Measurements from ENCODE around the gene TEX11. TPM values are rescaled to one million over a fixed set of nuclear protein-coding genes. Genes with fewer than 3 reads are reported as not detected.
"Not testable (repeated sequence)": the region's sequence is repeated elsewhere in the genome, so short reads cannot be mapped to it uniquely, and the experiment has no call there.

The TEX11 gene
- total RNA-seq, 2 donors from 2014 or later, result not detected

- DNase-seq (ENCODE audit: low spot score), result no peak
- intact Hi-C loops (cut with DNase I), result no loop called here
Observed at GRCh38 chrX:70635227-70635626, 273.3 kb downstream of the TEX11 start.

GRCh38 chrX:70621743-70622142, 286.8 kb downstream of the TEX11 start:
- intact Hi-C loops (cut with DNase I), result no loop called here
- no peak for DNase-seq (ENCODE audit: low spot score)

GRCh38 chrX:70618467-70618866, 290.0 kb downstream of the TEX11 start:
- no peak for DNase-seq (ENCODE audit: low spot score)
- intact Hi-C loops (cut with DNase I), result no loop called here

- intact Hi-C loops (cut with DNase I), result no loop called here
Observed at GRCh38 chrX:70613295-70613694, 295.2 kb downstream of the TEX11 start.

GRCh38 chrX:70605352-70605751, 303.2 kb downstream of the TEX11 start:
- intact Hi-C loops (cut with DNase I), result no loop called here
- no peak for DNase-seq (ENCODE audit: low spot score)

More at GRCh38 chrX:70613295-70613694, 295.2 kb downstream of the TEX11 start:
- DNase-seq (ENCODE audit: low spot score), result no peak

- DNase-seq (ENCODE audit: low spot score), result no peak
- intact Hi-C loops (cut with DNase I), result no loop called here
Observed at GRCh38 chrX:70592091-70592490, 316.4 kb downstream of the TEX11 start.

GRCh38 chrX:70587158-70587557, 321.4 kb downstream of the TEX11 start:
- intact Hi-C loops (cut with DNase I); DNase-seq (ENCODE audit: low spot score): not testable (repeated sequence)

- no peak for DNase-seq (ENCODE audit: low spot score)
- intact Hi-C loops (cut with DNase I), result loop anchor here in 1 of 2 donors (10.0 kb wide), 1 partner anchor 1113 kb away; no protein-coding TSS in a partner anchor
Observed at GRCh38 chrX:70577442-70577841, 331.1 kb downstream of the TEX11 start.

GRCh38 chrX:70569922-70570576, 338.5 kb downstream of the TEX11 start:
- peak; percentile 72 for DNase-seq (ENCODE audit: low spot score)
- intact Hi-C loops (cut with DNase I), result loop anchor here in 1 of 2 donors (10.0 kb wide), 1 partner anchor 1105 kb away; no protein-coding TSS in a partner anchor

- no peak for DNase-seq (ENCODE audit: low spot score)
- intact Hi-C loops (cut with DNase I), result loop anchor here in 1 of 2 donors (5.0 kb wide), 1 partner anchor 103 kb away; no protein-coding TSS in a partner anchor
Observed at GRCh38 chrX:70554948-70555347, 353.6 kb downstream of the TEX11 start.

- no peak for DNase-seq (ENCODE audit: low spot score)
- intact Hi-C loops (cut with DNase I), result loop anchor here in 1 of 2 donors (5.0 kb wide), 1 partner anchor 102 kb away; no protein-coding TSS in a partner anchor
Observed at GRCh38 chrX:70554523-70554922, 354.0 kb downstream of the TEX11 start.

GRCh38 chrX:70554081-70554480, 354.4 kb downstream of the TEX11 start:
- no peak for DNase-seq (ENCODE audit: low spot score)
- intact Hi-C loops (cut with DNase I), result loop anchor here in 1 of 2 donors (5.0 kb wide), 1 partner anchor 102 kb away; no protein-coding TSS in a partner anchor

GRCh38 chrX:70553516-70553915, 355.0 kb downstream of the TEX11 start:
- intact Hi-C loops (cut with DNase I), result loop anchor here in 1 of 2 donors (5.0 kb wide), 1 partner anchor 101 kb away; no protein-coding TSS in a partner anchor
- DNase-seq (ENCODE audit: low spot score), result no peak

- intact Hi-C loops (cut with DNase I), result loop anchor here in 1 of 2 donors (5.0 kb wide), 1 partner anchor 100 kb away; no protein-coding TSS in a partner anchor
- DNase-seq (ENCODE audit: low spot score), result no peak
Observed at GRCh38 chrX:70552130-70552704, 356.3 kb downstream of the TEX11 start.

- no peak for DNase-seq (ENCODE audit: low spot score)
- intact Hi-C loops (cut with DNase I), result no loop called here
Observed at GRCh38 chrX:70549429-70549828, 359.1 kb downstream of the TEX11 start.

- intact Hi-C loops (cut with DNase I), result no loop called here
- no peak for DNase-seq (ENCODE audit: low spot score)
Observed at GRCh38 chrX:70535198-70535597, 373.3 kb downstream of the TEX11 start.

GRCh38 chrX:70527610-70528345, 380.7 kb downstream of the TEX11 start:
- intact Hi-C loops (cut with DNase I), result no loop called here
- DNase-seq (ENCODE audit: low spot score), result no peak

- intact Hi-C loops (cut with DNase I), result no loop called here
- no peak for DNase-seq (ENCODE audit: low spot score)
Observed at GRCh38 chrX:70527053-70527452, 381.5 kb downstream of the TEX11 start.

- intact Hi-C loops (cut with DNase I), result no loop called here
- DNase-seq (ENCODE audit: low spot score), result no peak
Observed at GRCh38 chrX:70525733-70526132, 382.8 kb downstream of the TEX11 start.

- intact Hi-C loops (cut with DNase I); DNase-seq (ENCODE audit: low spot score): not testable (repeated sequence)
Observed at GRCh38 chrX:70515692-70516091, 392.8 kb downstream of the TEX11 start.
